Measurements from ENCODE around the gene IGFL2.

- TF ChIP-seq, protein P1, sequence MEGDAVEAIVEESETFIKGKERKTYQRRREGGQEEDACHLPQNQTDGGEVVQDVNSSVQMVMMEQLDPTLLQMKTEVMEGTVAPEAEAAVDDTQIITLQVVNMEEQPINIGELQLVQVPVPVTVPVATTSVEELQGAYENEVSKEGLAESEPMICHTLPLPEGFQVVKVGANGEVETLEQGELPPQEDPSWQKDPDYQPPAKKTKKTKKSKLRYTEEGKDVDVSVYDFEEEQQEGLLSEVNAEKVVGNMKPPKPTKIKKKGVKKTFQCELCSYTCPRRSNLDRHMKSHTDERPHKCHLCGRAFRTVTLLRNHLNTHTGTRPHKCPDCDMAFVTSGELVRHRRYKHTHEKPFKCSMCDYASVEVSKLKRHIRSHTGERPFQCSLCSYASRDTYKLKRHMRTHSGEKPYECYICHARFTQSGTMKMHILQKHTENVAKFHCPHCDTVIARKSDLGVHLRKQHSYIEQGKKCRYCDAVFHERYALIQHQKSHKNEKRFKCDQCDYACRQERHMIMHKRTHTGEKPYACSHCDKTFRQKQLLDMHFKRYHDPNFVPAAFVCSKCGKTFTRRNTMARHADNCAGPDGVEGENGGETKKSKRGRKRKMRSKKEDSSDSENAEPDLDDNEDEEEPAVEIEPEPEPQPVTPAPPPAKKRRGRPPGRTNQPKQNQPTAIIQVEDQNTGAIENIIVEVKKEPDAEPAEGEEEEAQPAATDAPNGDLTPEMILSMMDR (conservative IDR thresholded peaks at IDR 0.05; ENCODE audit: low read length), result no peak
- no peak for TF ChIP-seq EZH2phosphoT487 (IDR thresholded peaks at IDR 0.05; ENCODE audit: borderline replicate concordance)
Measured at GRCh38 chr19:46133777-46134241, 14.2 kb upstream of the IGFL2 start.
